KOPT-K1 (cell line): ENCODE measurements around the gene OR51B4.
"Not testable (repeated sequence)": the region's sequence is repeated elsewhere in the genome, so short reads cannot be mapped to it uniquely, and the experiment has no call there.

Experiments used
- H3K27ac ChIP-seq: fragments of 200-600 bp; sonication (generic); 2 replicates; pipeline ENCODE4 v1.5.1; 2016; ENCODE audit warnings: antibody characterized with exemption, mild to moderate bottlenecking, low read depth, low read length; ENCODE audit not compliant: poor library complexity, severe bottlenecking
- H3K36me3 ChIP-seq: fragments of 200-600 bp; sonication (generic); 2 replicates; pipeline ENCODE4 v1.5.1; 2017; ENCODE audit warnings: antibody characterized with exemption, mild to moderate bottlenecking, low read length, moderate library complexity; ENCODE audit not compliant: insufficient read depth
- H3K9me3 ChIP-seq: fragments of 200-600 bp; sonication (generic); 2 replicates; pipeline ENCODE4 v1.5.1; 2017; ENCODE audit warnings: antibody characterized with exemption, low read length, mild to moderate bottlenecking; ENCODE audit not compliant: insufficient read depth, poor library complexity, severe bottlenecking

Gene OR51B4

GRCh38 chr11:5307256-5308019 is 5.7 kb upstream of the OR51B4 start:
- no peak overlapping the region for H3K27ac ChIP-seq
- no peaks in the 10 kb centered on the region for H3K9me3 ChIP-seq
- H3K36me3 ChIP-seq = no peaks in the 10 kb centered on the region

- Histone ChIP-seq H3K9me3 (no peaks in the 10 kb centered on the region), H3K27ac (no peak overlapping the region), H3K36me3 (no peaks in the 10 kb centered on the region)
Measured at GRCh38 chr11:5304046-5304445, 2.3 kb upstream of the OR51B4 start.

GRCh38 chr11:5303626-5304025 is 1.9 kb upstream of the OR51B4 start:
- Histone ChIP-seq H3K36me3 (no peaks in the 10 kb centered on the region), H3K27ac (no peak overlapping the region), H3K9me3 (no peaks in the 10 kb centered on the region)

- Histone ChIP-seq H3K27ac (no peak overlapping the region), H3K36me3 (no peaks in the 10 kb centered on the region), H3K9me3 (no peaks in the 10 kb centered on the region)
Measured at GRCh38 chr11:5300251-5300650, 1.5 kb downstream of the OR51B4 start.

- Histone ChIP-seq H3K9me3 (no peaks in the 10 kb centered on the region), H3K36me3 (no peaks in the 10 kb centered on the region), H3K27ac (no peak overlapping the region)
Measured at GRCh38 chr11:5298451-5298850, 3.3 kb downstream of the OR51B4 start.

GRCh38 chr11:5297721-5298323 is 3.9 kb downstream of the OR51B4 start:
- Histone ChIP-seq H3K36me3 (no peaks in the 10 kb centered on the region), H3K9me3 (no peaks in the 10 kb centered on the region), H3K27ac (no peak overlapping the region)

- not testable (repeated sequence) for H3K27ac ChIP-seq, H3K9me3 ChIP-seq
Measured at GRCh38 chr11:5294342-5294995, 7.3 kb downstream of the OR51B4 start.

GRCh38 chr11:5293028-5293427 is 8.7 kb downstream of the OR51B4 start:
- Histone ChIP-seq H3K27ac (no peak overlapping the region), H3K36me3 (no peaks in the 10 kb centered on the region), H3K9me3 (no peaks in the 10 kb centered on the region)

More at GRCh38 chr11:5294342-5294995, 7.3 kb downstream of the OR51B4 start:
- H3K36me3 ChIP-seq = not testable (repeated sequence)

GRCh38 chr11:5291207-5291838 is 10.4 kb downstream of the OR51B4 start:
- no peaks in the 10 kb centered on the region for H3K9me3 ChIP-seq
- no peak overlapping the region for H3K27ac ChIP-seq
- H3K36me3 ChIP-seq = no peaks in the 10 kb centered on the region

GRCh38 chr11:5290106-5290505 is 11.6 kb downstream of the OR51B4 start:
- no peak overlapping the region for H3K27ac ChIP-seq
- no peaks in the 10 kb centered on the region for H3K9me3 ChIP-seq
- H3K36me3 ChIP-seq = no peaks in the 10 kb centered on the region

GRCh38 chr11:5289696-5290095 is 12.1 kb downstream of the OR51B4 start:
- Histone ChIP-seq H3K36me3 (no peaks in the 10 kb centered on the region), H3K9me3 (no peaks in the 10 kb centered on the region), H3K27ac (no peak overlapping the region)

- no peaks in the 10 kb centered on the region for H3K9me3 ChIP-seq
- no peak overlapping the region for H3K27ac ChIP-seq
- no peaks in the 10 kb centered on the region for H3K36me3 ChIP-seq
Measured at GRCh38 chr11:5288906-5289550, 12.7 kb downstream of the OR51B4 start.

GRCh38 chr11:5288108-5288905 is 13.4 kb downstream of the OR51B4 start:
- H3K36me3 ChIP-seq = no peaks in the 10 kb centered on the region
- H3K27ac ChIP-seq = no peak overlapping the region
- H3K9me3 ChIP-seq = no peaks in the 10 kb centered on the region

- Histone ChIP-seq H3K9me3 (no peaks in the 10 kb centered on the region), H3K36me3 (no peaks in the 10 kb centered on the region), H3K27ac (no peak overlapping the region)
Measured at GRCh38 chr11:5286901-5287300, 14.8 kb downstream of the OR51B4 start.
